GM12878 (cell line): ENCODE measurements around the gene MACROD2. TPM values are rescaled to one million over a fixed set of nuclear protein-coding genes. Genes with fewer than 3 reads are reported as not detected.

Experiments
- ATAC-seq: fragments of 200-7000 bp; cut with Tn5 transposase; 3 replicates; pipeline ENCODE4 v1.9.1; 2020; ENCODE audit warnings: mild to moderate bottlenecking, moderate library complexity
- BruUV-seq: library from RNA; stranded (reverse); fragments of 400-500 nt; replicated peaks from 2 replicates; lab custom pipeline; 2021; lab: Mats Ljungman, UMichigan
- CTCF ChIA-PET: fragments of 300-600 bp; sonication (Branson Sonifier 250); formaldehyde crosslinking; extraction: SDS; loops from one replicate; lab custom pipeline; 2021; ENCODE audit warnings: inconsistent platforms; lab: Yijun Ruan, JAX
- POLR2A ChIA-PET: fragments of 350-600 bp; formaldehyde crosslinking; extraction: SDS; loops from one replicate; lab custom pipeline; 2021; ENCODE audit warnings: inconsistent platforms; lab: Charles Lee
- RAD21 ChIA-PET: fragments of 300-600 bp; sonication (Branson Sonifier 250); formaldehyde crosslinking; loops from one replicate; lab custom pipeline; 2023; ENCODE audit warnings: antibody characterized with exemption; ENCODE audit not compliant: unreplicated experiment; lab: Charles Lee
- SMC1A ChIA-PET: fragments of 300-600 bp; sonication (Branson Sonifier 250); formaldehyde crosslinking; loops from one replicate; lab custom pipeline; 2023; ENCODE audit not compliant: unreplicated experiment, uncharacterized antibody; lab: Charles Lee
- DNase-seq: peaks from one replicate; pipeline ENCODE4 v3.0.0-alpha.2; 2011; ENCODE audit warnings: low read depth, low spot score
- FAIRE-seq: peaks from 3 replicates; lab custom pipeline; 2011; peaks lifted over from hg19 to GRCh38; lab: Jason Lieb, UNC
- H2AFZ ChIP-seq: 2 replicates; pipeline ENCODE4 v1.6.0; 2011; ENCODE audit warnings: low read depth, low read length, control low read depth; ENCODE audit not compliant: control insufficient read depth
- H3K27ac ChIP-seq: 2 replicates; pipeline ENCODE4 v1.5.1; 2011; ENCODE audit warnings: control low read depth; ENCODE audit not compliant: control insufficient read depth, insufficient read depth
- H3K27me3 ChIP-seq, 2 experiments: replicated peaks in 1 of 2; 2 replicates each; pipeline versions ENCODE4 v1.6.0 to v1.6.1; 2011; ENCODE audit warnings: low read length in 1 of 2; ENCODE audit not compliant: control insufficient read depth in 2 of 2, insufficient read depth in 2 of 2
- H3K36me3 ChIP-seq, 2 experiments: 2 replicates each; pipeline ENCODE4 v1.5.1; 2011; ENCODE audit warnings: low read length in 1 of 2; ENCODE audit not compliant: control insufficient read depth in 2 of 2, insufficient read depth in 2 of 2
- H3K4me1 ChIP-seq: 2 replicates; pipeline ENCODE4 v1.6.1; 2011; ENCODE audit warnings: mild to moderate bottlenecking, low read length, moderate library complexity, mixed read lengths; ENCODE audit not compliant: control insufficient read depth, insufficient read depth
- H3K4me2 ChIP-seq: 2 replicates; pipeline ENCODE4 v1.6.0; 2011; ENCODE audit warnings: control low read depth; ENCODE audit not compliant: control insufficient read depth, insufficient read depth
- H3K4me3 ChIP-seq: fragments of 200-600 bp; sonication (generic); 2 replicates; pipeline ENCODE4 v1.5.1; 2016
- H3K79me2 ChIP-seq: 2 replicates; pipeline ENCODE4 v1.6.0; 2011; ENCODE audit warnings: low read length; ENCODE audit not compliant: control insufficient read depth, insufficient read depth
- H3K9ac ChIP-seq: 2 replicates; pipeline ENCODE4 v1.8.0; 2011; ENCODE audit warnings: low read length, control low read depth, mixed read lengths; ENCODE audit not compliant: control insufficient read depth, insufficient read depth
- H3K9me3 ChIP-seq: replicated peaks from 3 replicates; pipeline ENCODE4 v1.5.1; 2011; ENCODE audit warnings: mild to moderate bottlenecking, low read length; ENCODE audit not compliant: control insufficient read depth, insufficient read depth
- H4K20me1 ChIP-seq: 2 replicates; pipeline ENCODE4 v1.6.0; 2011; ENCODE audit not compliant: control insufficient read depth, insufficient read depth
- IKZF1 ChIP-seq: fragments of 450-650 bp; conservative IDR thresholded peaks from 2 replicates; pipeline ENCODE4 v1.6.1; 2017; ENCODE audit warnings: antibody characterized with exemption, mild to moderate bottlenecking
- NR2C2 ChIP-seq: IDR thresholded peaks from 2 replicates; pipeline ENCODE4 v1.6.1; 2011; ENCODE audit warnings: borderline replicate concordance, low read depth; ENCODE audit not compliant: control insufficient read depth, insufficient read length
- SIN3A ChIP-seq: IDR thresholded peaks from 2 replicates; pipeline ENCODE4 v1.6.1; 2012; ENCODE audit warnings: low read depth, low read length, improper control_type of control experiment
- SMAD1 ChIP-seq: fragments of 450-650 bp; IDR thresholded peaks from 2 replicates; pipeline ENCODE4 v1.6.1; 2018; ENCODE audit warnings: mild to moderate bottlenecking, low read depth; ENCODE audit not compliant: partially characterized antibody
- SREBF2 ChIP-seq: IDR thresholded peaks from 2 replicates; pipeline ENCODE4 v1.6.1; 2012; ENCODE audit warnings: mild to moderate bottlenecking, low read length
- YY1 ChIP-seq: IDR thresholded peaks from 2 replicates; pipeline ENCODE4 v1.6.1; 2011; ENCODE audit warnings: low read depth, mild to moderate bottlenecking, low read length
- ZNF207 ChIP-seq: fragments of 450-650 bp; IDR thresholded peaks from 2 replicates; pipeline ENCODE4 v1.6.1; 2014; ENCODE audit warnings: antibody characterized with exemption, mild to moderate bottlenecking, borderline replicate concordance
- WGBS: methylation state at CpG from one replicate; pipeline ENCODE4 v1.1.6; 2016; ENCODE audit warnings: low lambda C conversion rate; ENCODE audit not compliant: insufficient replicate concordance, insufficient coverage; ENCODE audit errors: missing lambda C conversion rate; 5-methylcytosine and 5-hydroxymethylcytosine counted together
- in situ Hi-C: fragments of 300-500 bp; cut with MboI; formaldehyde crosslinking; loops from 9 replicates; pipeline ENCODE4 v1.14.3; 2018; ENCODE audit warnings: mixed read lengths
- intact Hi-C: fragments of 100-400 bp; cut with micrococcal nuclease; formaldehyde crosslinking; loops from one replicate; pipeline ENCODE4 v1.14.2; 2022; ENCODE audit not compliant: unreplicated experiment
- polyA plus RNA-seq, 11 experiments: library from polyadenylated mRNA; depleted of rRNA in 4 of 11; unstranded in 6 of 11; stranded (reverse) in 5 of 11; fragments of >200 nt; fragmentation: Nextera tagmentation in 4 of 11; fragmentation: Illumina TruSeq in 1 of 11; extraction: Ambion mirVana in 4 of 11; extraction: Trizol in 1 of 11; gene quantifications; 1 replicate in 1 of 11; 2 replicates in 10 of 11; pipeline versions ENCODE4 v1.2.1 to v1.2.3, GENCODE V29; 2011 to 2016; ENCODE audit warnings: inconsistent platforms in 2 of 11, missing spikeins in 2 of 11, low read depth in 1 of 11
- total RNA-seq, 4 experiments: library from RNA; depleted of rRNA in 3 of 4; stranded (reverse); fragments of >200 nt in 3 of 4; fragmentation: Illumina TruSeq in 1 of 4; extraction: Trizol in 1 of 4; gene quantifications; 2 replicates each; pipeline versions ENCODE4 v1.2.1 to v1.2.3, GENCODE V29; 2013 to 2021
- TF ChIP-seq, protein P1 (sequence below): IDR thresholded peaks from 2 replicates; pipeline ENCODE4 v1.6.1; 2011; ENCODE audit warnings: low read depth, low read length, improper control_type of control experiment, borderline replicate concordance
- TF ChIP-seq, protein P2 (sequence below): fragments of 450-650 bp; IDR thresholded peaks from 2 replicates; pipeline ENCODE4 v1.6.1; 2017; ENCODE audit warnings: borderline replicate concordance

The MACROD2 gene
- total and polyA plus RNA-seq, 10 of the 15 experiments (the other 5 are each of a cell fraction or from before 2014, with no cell fraction given) = 1.1 to 21.5 (median 2.2) TPM

DNA sequence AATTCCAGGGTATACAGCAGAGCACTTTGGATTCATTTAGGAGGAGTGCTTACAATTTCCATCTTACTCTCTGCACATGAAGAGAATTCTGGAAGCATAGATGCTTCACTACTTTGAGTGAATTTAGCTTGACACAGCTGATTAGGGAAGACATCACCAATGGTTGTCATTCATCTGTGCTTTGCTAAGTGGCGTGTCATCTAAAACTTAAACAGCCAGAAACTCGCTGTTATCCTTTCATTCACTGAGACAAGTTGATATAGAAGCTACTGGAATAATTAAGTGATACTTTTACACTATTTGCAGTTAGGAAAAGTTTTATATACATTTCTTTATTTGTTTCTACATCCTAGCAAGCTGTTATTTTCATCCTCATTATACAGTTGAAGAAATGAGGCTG lies 977.4 kb downstream of the MACROD2 start:
- RAD21 ChIA-PET = no interaction called here

More for the DNA sequence above, 977.4 kb downstream of the MACROD2 start:
- Histone ChIP-seq H4K20me1 (no peaks in the 10 kb centered on the region), H3K4me1 (no peaks in the 10 kb centered on the region), H3K4me3 (no peak overlapping the region), H3K79me2 (no peaks in the 10 kb centered on the region), H3K9me3 (no peaks in the 10 kb centered on the region; the same call in 2 of the 3 replicates), H3K36me3 (no peaks in the 10 kb centered on the region)
- no peak for ATAC-seq
- no TSS peak for BruUV-seq
- WGBS = 0% methylated on average over 2 of the region's 2 CpGs
- SMC1A ChIA-PET = interaction anchor here (0.9 kb wide), 1 partner anchor 10 kb away, joined by 3 read pairs; no protein-coding TSS in a partner anchor
- CTCF ChIA-PET = no interaction called here
- DNase-seq = no peak
- in situ Hi-C loops = no loop called here
- FAIRE-seq = no peak
- POLR2A ChIA-PET = no interaction called here
- intact Hi-C loops = no loop called here
- TF ChIP-seq, protein P1, sequence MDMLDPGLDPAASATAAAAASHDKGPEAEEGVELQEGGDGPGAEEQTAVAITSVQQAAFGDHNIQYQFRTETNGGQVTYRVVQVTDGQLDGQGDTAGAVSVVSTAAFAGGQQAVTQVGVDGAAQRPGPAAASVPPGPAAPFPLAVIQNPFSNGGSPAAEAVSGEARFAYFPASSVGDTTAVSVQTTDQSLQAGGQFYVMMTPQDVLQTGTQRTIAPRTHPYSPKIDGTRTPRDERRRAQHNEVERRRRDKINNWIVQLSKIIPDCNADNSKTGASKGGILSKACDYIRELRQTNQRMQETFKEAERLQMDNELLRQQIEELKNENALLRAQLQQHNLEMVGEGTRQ = no peak
- no peak for TF ChIP-seq SIN3A
- no peak for TF ChIP-seq SREBF2
- TF ChIP-seq NR2C2 = no peak
- TF ChIP-seq, protein P2, sequence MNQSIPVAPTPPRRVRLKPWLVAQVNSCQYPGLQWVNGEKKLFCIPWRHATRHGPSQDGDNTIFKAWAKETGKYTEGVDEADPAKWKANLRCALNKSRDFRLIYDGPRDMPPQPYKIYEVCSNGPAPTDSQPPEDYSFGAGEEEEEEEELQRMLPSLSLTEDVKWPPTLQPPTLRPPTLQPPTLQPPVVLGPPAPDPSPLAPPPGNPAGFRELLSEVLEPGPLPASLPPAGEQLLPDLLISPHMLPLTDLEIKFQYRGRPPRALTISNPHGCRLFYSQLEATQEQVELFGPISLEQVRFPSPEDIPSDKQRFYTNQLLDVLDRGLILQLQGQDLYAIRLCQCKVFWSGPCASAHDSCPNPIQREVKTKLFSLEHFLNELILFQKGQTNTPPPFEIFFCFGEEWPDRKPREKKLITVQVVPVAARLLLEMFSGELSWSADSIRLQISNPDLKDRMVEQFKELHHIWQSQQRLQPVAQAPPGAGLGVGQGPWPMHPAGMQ = no peak
- TF ChIP-seq ZNF207 = no peak
- no peak for TF ChIP-seq YY1
- no peak for TF ChIP-seq IKZF1
- no peak for TF ChIP-seq SMAD1
- TF ChIP-seq, all 136 proteins: peak for 0
- H3K27ac ChIP-seq = no peak overlapping the region
- H2AFZ ChIP-seq = no peak overlapping the region
- no peak overlapping the region for H3K9ac ChIP-seq
- no peaks in the 10 kb centered on the region for H3K27me3 ChIP-seq
- H3K4me2 ChIP-seq = no peak overlapping the region
